HG02885 (cell line): ENCODE measurements around the gene TMEM200B.
"Not testable (repeated sequence)": the region's sequence is repeated elsewhere in the genome, so short reads cannot be mapped to it uniquely, and the experiment has no call there.

ENCODE experiments used
- ATAC-seq: cut with Tn5 transposase; IDR thresholded peaks from one replicate; pipeline ENCODE4 v1.9.1; 2021; ENCODE audit warnings: mild to moderate bottlenecking; ENCODE audit not compliant: unreplicated experiment, poor library complexity

Gene TMEM200B

DNA sequence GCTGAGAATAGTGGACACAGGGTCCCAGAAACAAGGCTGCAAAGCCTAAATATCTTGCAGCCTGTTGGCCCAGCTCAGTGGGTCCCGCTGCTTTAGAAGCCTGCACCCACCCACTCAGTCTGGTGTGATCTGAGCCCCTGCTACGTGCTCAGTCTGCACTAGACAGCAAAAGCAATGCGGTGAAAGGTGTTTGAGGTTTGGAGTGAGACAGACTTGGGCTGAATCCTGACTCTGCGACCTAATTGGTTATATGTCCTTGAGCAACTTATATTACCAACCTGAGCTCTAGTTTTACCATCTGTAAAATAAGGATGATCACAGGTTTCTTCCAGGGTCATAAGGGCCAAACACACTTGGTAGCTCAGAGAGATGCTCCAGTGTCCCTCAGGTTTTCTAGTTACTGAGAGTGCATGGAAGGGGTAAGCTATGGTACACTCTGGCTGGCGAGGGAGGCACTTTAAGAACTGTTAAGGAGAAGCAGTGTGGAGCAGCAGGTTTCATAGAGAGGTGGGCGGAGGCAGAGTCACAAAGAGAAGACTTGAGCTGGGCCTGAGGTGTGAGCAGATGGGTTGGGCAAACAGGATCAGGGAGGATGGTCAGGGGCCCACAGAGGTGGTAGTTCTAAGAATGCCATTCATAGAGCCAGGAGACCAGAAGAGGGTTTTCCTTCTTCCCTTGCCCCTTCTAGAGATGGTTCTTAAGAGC is 10.1 kb downstream of the TMEM200B start:
- no peak for ATAC-seq

DNA sequence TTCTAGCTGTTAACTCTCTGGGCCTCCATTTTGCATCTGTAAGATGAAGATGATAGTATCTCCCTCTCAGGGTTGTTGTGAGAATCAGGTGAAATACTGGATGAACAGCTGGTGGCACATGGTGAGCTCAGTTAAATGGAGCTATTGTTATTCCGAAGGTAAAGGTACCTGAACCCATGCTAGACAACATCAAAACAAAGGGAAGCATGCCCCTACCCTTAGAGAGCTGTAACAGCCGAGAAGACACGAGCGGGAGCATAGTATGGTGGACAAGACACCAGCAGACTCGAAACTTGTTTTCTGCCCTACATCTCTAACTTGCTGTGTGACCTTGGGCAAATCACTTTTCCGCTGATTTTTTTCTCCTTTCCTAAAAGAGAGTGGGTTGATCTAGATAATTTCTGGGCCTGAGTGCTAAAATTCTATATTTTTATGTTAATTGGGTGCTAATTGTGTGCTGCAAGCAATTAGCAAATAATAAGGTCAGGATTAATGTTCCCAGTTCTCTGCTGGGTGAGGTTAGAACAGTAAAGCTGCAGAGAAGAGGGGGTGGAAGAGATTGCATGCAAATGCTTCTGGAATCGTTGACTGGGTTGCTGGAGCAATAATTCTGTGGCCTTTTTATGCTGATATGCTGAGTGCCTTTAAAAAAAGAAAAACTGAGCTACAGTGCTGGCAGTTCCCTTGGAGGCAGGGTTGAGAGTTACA is 10.8 kb downstream of the TMEM200B start:
- ATAC-seq, result no peak

DNA sequence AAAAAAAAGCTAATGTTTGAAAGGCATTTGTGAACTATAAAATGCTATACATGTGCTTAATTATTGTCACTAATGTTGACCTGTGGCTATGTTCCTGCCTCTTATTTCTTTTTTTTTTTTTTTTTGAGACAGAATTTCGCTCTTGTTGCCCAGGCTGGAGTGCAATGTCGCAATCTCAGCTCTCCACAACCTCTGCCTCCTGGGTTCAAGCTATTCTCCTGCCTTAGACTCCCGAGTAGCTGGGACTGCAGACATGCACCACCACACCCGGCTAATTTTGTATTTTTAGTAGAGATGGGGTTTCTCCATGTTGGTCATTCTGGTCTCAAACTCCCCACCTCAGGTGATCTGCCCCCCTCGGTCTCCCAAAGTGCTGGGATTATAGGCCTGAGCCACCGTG is 15.7 kb downstream of the TMEM200B start:
- ATAC-seq, result not testable (repeated sequence)

DNA sequence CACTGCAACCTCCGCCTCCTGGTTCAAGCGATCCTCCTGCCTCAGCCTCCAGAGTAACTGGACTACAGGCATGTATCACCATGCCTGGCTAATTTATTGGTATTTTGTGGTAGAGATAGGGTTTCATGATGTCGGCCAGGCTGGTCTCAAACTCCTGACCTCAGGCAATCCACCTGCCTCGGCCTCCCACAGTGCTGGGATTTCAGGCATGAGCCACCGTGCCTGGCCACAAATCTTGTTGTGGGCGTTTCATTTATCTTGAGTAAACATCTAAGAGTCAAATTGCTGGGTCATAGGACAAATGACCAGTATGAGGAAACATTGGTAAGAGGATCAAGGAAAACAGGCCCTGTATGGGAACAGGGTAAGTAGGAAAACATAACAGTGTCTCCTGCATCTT is 17.9 kb downstream of the TMEM200B start:
- no peak for ATAC-seq

DNA sequence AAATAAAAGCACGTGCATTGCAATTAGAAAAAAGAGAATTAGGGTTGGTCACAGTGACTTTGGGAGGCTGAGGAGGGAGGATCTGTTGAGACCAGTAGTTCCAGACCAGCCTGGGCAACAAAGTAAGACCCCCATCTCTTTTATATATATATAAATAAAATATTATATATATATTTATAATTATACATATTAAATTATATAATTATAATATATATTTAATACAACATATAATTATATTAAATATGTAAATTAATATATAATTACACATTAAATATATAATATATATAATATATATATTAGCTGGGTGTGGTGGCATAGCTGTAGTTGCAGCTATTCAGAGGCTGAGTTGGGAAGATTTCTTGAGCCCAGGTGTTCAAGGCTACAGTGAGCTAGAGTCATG is 23.2 kb downstream of the TMEM200B start:
- no peak for ATAC-seq

DNA sequence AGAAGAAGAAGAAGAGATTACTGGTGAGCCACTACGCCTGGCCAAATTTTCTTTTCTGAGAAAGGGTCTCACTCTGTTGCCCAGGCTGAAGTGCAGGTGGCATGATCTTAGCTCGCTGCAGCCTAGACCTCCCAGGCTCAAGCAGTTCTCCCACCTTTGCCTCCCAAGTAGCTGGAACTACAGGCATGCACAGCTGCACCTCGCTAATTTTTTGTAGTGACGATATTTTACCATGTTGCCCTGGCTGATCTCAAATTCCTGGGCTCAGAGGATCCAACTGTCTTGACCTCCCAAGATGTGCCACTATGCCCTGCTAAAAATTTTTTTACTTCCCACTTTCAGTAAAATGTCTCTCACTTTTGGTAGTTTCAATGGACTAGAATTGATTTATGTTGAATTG is 24.4 kb downstream of the TMEM200B start:
- no peak for ATAC-seq

DNA sequence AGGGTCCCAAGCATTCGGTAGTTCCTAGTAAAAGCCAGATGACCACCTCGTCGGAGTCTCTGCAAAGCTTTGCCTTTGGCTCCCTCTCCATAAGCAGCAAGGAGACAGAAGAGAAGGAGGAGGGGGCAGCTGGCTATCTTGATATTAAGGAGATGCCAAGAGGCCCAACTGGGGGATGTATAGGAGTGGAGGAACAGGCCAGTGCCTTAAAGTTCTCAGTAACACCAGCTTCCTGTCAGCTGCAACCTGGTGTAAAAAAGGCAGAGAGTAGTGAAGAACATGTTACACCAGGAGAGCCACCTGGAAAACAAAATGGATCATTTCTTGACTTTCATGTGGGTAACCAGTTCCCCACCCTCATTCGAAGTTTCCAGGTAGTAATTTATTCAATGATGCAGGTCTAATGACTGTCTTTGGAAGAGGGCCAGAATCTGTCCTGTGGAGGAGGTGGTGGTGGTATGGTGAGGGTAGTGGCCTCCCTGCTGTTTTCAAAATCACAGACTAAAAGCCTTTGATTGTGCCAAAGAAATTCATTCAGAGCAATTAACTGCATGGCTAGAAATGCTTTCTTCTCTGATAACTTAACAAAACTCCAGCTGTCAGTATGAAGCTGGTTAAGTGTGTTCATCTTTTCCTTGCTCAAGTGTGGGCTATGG is 27.3 kb downstream of the TMEM200B start:
- no peak for ATAC-seq

DNA sequence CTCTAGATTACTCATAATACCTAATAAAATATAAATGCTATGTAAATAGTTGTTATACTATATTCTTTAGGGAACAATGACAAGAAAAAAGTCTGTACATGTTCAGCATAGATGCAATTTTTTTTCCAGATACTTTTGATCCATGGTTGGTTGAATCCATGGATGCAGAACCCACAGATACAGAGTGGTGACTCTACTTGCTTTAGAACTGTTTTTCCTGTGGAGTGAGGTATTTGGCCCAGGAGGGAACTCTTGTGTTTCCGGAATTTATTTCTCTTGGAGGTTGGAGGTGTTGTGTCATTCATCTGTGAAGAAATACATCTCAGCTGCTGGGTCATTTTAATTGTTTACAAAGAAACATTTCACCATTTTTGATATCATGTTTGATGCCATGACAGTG is 28.7 kb downstream of the TMEM200B start:
- no peak for ATAC-seq

DNA sequence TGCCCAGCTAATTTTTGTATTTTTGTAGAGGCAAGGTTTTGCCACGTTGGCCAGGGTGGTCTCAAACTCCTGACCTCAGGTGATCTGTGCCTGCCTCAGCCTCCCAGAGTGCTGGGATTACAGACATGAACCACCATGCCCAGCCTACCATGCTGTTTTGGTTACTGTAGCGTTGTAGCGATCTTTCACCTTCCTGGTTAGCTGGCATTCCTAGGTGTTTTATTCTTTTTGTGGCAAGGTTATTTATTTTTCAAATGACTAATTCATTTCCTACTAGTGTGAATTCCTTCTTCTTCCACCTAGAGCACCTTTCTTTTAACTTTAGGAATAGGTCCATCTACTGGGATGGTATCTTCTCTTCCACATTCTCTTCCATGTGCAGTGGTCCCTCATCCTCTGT is 29.3 kb downstream of the TMEM200B start:
- ATAC-seq, result no peak

DNA sequence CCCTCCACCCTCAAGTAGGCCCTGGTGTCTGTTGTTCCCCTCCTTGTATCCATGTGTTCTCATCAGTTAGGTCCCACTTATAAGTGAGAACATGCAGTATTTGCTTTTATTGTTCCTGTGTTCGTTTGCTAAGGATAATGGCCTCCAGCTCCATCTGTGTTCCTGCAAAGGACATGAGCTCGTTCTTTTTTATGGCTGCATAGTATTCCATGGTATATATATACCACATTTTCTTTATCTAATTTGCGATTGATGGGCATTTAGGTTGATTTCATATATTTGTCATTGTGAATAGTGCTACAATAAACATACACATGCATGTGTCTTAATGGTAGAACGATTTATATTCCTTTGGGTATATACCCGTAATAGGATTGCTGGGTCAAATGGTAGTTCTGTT is 31.0 kb downstream of the TMEM200B start:
- ATAC-seq, result not testable (repeated sequence)

DNA sequence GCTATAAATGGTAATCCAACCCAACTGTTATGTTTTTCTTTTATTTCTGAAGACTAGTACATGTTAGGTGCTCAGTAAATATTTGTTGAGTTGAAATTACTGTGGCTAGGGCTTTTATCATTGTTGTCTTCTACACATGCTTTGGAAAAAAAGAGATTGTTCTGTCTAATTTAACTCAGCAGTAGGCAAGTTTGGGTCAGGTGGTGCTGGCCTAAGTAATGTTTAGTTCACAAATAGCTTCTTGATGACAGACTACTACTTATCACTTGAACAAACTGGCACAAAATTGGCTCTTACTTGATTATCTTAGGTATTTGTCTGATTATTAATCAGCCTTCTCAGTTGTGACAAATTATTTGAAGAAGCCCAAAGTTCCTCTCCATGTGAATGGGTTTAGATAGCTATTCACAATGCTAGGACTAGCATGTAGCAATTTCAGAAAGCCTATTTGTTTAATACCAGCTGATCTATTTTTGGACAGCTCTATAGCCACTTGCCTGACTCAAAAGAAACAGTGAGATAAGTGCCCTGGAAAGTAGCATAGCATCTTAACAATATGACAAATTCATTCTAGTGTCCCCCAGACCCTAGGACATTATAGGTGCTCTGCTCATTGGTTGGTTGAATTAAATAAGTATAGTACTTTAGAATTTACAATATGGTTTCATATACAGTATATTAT is 32.6 kb downstream of the TMEM200B start:
- ATAC-seq, result no peak

DNA sequence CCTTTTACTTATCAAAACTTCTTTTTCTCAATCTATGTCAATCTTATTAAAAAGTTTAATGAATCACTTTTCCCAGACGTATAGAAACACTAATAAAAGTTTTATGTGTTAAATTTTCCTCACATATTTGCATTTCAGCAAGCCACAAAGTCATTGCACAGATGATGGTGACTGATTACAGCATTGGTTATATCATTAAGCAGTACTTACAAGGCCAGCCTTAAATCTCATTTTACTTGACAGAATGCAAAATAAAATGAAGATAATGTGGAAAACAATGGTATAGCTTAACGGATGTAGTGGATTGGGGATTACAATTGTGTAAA is 39.5 kb downstream of the TMEM200B start:
- no peak for ATAC-seq

DNA sequence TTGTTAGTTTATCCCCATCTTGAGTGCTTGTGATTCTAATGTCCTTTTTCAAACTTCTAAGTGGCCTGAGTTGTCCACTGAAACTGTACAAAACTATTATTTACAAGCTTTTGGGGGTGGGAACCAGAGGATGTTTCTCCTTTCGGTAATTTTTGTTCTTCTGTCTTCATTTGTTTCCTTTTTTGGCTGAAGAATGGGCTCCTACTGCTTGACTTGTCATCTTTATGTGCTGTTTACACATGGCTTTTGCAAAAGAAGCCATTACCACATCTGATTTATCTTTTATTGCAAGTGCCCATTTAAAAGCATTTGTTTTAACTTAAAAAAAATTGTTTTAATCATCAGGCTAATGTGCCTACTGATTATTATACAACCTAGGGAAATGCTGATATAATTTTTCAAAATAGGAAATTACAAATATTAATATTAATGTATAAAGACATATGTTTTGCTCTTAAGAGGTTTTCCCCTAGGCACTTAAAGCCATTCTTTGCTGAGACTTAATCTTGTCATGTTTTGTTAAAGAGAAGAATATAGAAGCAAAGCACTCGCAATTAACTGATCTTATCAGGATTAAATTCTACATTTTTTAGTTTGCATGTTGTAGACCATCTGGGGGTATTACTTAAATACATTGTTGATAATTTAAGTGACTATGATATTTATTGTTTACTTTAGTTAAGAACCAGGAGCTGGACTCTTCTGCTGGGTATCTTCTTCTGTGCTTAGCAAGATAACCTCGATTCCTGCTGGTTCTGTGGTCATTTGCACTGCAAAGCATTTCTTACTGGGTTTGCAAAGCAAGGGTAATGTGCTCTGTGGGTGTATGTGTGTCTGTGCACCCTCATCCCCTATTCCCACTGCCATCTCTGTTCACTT is 40.1 kb downstream of the TMEM200B start:
- ATAC-seq, result no peak

DNA sequence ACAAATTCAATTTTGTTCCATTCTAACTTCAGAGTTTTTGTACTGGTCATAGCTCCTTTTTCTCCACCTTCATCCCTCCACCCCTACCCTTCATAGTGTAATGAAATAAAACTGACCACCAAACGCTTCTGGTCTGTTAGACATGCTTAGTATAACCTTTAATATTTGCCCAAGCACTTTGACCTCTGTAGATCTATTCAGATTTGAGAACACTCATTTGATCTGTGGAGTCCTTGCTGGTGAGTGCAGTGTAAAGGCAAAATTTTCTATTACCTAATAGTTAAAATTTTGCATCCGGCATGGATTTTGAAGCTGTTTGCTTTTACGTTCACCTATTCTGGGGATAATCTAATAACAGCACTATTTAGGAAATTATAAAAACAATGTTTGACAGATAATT is 41.2 kb downstream of the TMEM200B start:
- ATAC-seq, result no peak

DNA sequence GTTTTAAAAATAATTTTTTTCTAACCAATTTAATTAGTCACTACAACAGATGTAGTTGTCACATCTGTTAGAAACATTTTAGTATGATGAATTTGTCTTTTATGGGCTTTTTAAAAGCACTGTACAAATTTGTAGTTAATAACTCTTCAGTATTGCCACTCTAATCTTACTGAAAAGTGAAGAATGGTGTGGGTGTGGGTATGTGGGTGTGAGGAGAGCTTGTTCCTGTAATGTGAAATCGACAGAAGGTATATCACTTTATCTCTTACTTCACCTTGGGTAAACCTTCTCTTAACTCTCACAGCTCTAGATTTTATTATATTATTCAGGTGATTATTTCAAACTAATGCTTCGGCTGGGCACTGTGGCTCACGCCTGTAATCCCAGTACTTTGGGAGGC is 42.5 kb downstream of the TMEM200B start:
- ATAC-seq, result no peak

DNA sequence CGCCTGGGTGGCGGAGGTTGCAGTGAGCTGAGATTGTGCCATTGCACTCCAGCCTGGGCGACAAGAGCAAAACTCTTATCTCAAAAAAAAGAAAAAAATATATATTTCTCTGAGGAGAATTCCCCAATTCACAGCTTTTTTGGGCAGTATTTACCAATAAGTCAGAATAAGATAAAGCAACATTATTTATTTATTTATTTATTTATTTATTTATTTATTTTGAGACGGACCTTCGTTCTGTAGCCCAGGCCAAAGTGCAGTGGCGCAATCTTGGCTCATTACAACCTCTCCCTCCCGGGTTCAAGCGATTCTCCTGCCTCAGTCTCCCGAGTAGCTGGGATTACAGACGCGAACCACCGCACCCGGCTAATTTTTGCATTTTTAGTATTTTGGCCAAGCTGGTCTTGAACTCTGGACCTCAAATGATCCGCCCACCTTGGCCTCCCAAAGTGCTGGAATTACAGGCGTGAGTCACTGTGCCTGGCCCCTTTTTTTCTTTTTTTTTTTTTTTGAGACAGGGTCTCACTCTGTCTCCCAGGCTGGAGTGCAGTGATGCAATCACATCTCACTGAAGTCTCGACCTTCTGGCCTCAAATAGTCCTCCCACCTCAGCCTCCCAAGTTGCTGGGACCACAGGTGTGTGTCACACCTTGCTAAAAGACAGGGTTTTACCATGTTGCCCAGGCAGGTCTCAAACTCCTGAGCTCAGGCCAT is 43.6 kb downstream of the TMEM200B start:
- not testable (repeated sequence) for ATAC-seq

DNA sequence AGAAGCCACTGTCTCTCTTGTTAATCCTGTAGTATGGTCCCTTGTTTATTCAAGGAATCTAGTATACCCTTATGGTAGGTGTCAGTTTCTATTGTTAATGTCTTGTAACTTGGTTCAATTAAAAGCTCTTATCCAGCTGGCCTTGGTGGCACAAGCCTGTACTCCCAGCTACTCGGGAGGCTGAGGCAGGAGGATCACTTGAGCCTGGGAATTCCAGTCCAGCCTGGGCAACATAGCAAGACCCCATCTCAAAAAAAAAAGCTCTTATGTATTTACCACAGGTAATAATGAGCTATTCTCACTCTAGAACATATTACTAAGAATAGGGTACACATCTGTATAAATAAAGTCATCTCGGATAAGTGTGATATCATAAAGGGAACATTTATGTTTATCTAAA is 46.5 kb downstream of the TMEM200B start:
- ATAC-seq, result no peak
